GM18858 (cell line): Measurements from ENCODE around the gene GABPA.
A peak's percentile ranks its signal among the peaks of the same experiment; 100 is the strongest.
"Not testable (repeated sequence)": the region's sequence is repeated elsewhere in the genome, so short reads cannot be mapped to it uniquely, and the experiment has no call there.

ENCODE experiments used
- ATAC-seq: cut with Tn5 transposase; IDR thresholded peaks from one replicate; pipeline ENCODE4 v1.9.1; 2021; ENCODE audit not compliant: unreplicated experiment

Gene GABPA

GRCh38 chr21:25734904-25735645, at the start of gene GABPA, which contains the start of gene ATP5PF:
Gene GABPA (plus strand): TSS chr21:25734972. CDS start chr21:25741599, 6,627 bp downstream.
Gene ATP5PF (minus strand): TSS chr21:25734904. CDS start chr21:25729794, 5,110 bp downstream.
- peak; percentile 84 for ATAC-seq

- ATAC-seq, result no peak
These were observed 47.0 kb upstream of the GABPA start for GRCh38 chr21:25687787-25688186.

- no peak for ATAC-seq
These were observed 46.3 kb upstream of the GABPA start for GRCh38 chr21:25688275-25689155.

GRCh38 chr21:25689226-25689625, 45.5 kb upstream of the GABPA start:
- ATAC-seq, result no peak

GRCh38 chr21:25691976-25692375, 42.8 kb upstream of the GABPA start:
- ATAC-seq, result no peak

- ATAC-seq, result not testable (repeated sequence)
These were observed 39.3 kb upstream of the GABPA start for GRCh38 chr21:25695461-25695860.

GRCh38 chr21:25700741-25701140, 34.0 kb upstream of the GABPA start:
- no peak for ATAC-seq

- no peak for ATAC-seq
These were observed 33.2 kb upstream of the GABPA start for GRCh38 chr21:25701529-25701928.

GRCh38 chr21:25708467-25709065, 26.2 kb upstream of the GABPA start:
- ATAC-seq, result no peak

GRCh38 chr21:25709684-25710265, 25.0 kb upstream of the GABPA start:
- no peak for ATAC-seq

- ATAC-seq, result no peak
These were observed 24.2 kb upstream of the GABPA start for GRCh38 chr21:25710550-25710949.

GRCh38 chr21:25714066-25714465, 20.7 kb upstream of the GABPA start:
- not testable (repeated sequence) for ATAC-seq

- no peak for ATAC-seq
These were observed 17.2 kb upstream of the GABPA start for GRCh38 chr21:25717491-25718147.

- no peak for ATAC-seq
These were observed 12.8 kb upstream of the GABPA start for GRCh38 chr21:25721987-25722386.

- no peak for ATAC-seq
These were observed 12.1 kb upstream of the GABPA start for GRCh38 chr21:25722631-25723030.

GRCh38 chr21:25732091-25732760, 2.5 kb upstream of the GABPA start:
- no peak for ATAC-seq

GRCh38 chr21:25733859-25734653, 716 bp upstream of the GABPA start:
- no peak for ATAC-seq

GRCh38 chr21:25734654-25734903, 193 bp upstream of the GABPA start:
- ATAC-seq, result peak; percentile 0
